Measurements from ENCODE around the gene ELAPOR2.

DNA sequence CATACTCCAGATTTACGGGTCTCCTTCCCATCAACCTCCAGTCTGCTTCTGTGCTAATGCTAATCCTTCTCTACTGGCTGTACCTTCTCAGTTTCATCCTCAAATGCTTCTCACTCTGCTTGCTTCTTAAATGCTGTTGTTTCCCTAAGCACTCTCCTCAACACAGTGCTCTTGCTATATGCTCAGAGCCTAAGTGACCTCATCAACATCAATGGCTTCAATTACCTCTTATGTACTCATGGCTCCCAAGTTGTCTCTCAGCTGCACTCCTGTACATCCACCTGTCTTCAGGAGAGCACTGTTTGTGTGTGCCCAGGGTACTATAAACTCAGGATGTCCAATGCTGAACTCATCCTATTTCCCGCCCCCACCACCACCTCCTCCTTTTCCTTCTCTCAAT, 22.5 kb downstream of the ELAPOR2 start:
- TF ChIP-seq, protein P1, sequence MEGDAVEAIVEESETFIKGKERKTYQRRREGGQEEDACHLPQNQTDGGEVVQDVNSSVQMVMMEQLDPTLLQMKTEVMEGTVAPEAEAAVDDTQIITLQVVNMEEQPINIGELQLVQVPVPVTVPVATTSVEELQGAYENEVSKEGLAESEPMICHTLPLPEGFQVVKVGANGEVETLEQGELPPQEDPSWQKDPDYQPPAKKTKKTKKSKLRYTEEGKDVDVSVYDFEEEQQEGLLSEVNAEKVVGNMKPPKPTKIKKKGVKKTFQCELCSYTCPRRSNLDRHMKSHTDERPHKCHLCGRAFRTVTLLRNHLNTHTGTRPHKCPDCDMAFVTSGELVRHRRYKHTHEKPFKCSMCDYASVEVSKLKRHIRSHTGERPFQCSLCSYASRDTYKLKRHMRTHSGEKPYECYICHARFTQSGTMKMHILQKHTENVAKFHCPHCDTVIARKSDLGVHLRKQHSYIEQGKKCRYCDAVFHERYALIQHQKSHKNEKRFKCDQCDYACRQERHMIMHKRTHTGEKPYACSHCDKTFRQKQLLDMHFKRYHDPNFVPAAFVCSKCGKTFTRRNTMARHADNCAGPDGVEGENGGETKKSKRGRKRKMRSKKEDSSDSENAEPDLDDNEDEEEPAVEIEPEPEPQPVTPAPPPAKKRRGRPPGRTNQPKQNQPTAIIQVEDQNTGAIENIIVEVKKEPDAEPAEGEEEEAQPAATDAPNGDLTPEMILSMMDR (IDR thresholded peaks at IDR 0.05) = no peak
- no peak for TF ChIP-seq POLR2A (IDR thresholded peaks at IDR 0.05)
